Stomach (tissue), 9 donors: Measurements from ENCODE around the gene GRAMD1A. TPM values are rescaled to one million over a fixed set of nuclear protein-coding genes. Genes with fewer than 3 reads are reported as not detected.
"Not testable (repeated sequence)": the region's sequence is repeated elsewhere in the genome, so short reads cannot be mapped to it uniquely, and the experiment has no call there.

Experiments used
- DNase-seq, 2 donors: peaks; one replicate each; pipeline versions ENCODE4 v3.0.0 to v3.0.0-alpha.2; 2013 to 2019
- H3K27ac ChIP-seq, 5 donors: fragments of 200-600 bp in 4 of 5; sonication (generic) in 4 of 5; one replicate each; pipeline ENCODE4 v1.5.1; 2013 to 2019; ENCODE audit warnings: mild to moderate bottlenecking in 1 of 5, moderate library complexity in 1 of 5
- H3K27me3 ChIP-seq, 3 donors: fragments of 200-600 bp; sonication (generic); one replicate each; pipeline ENCODE4 v1.5.1; 2017 to 2019; ENCODE audit warnings: mixed run types in 1 of 3
- H3K36me3 ChIP-seq, 4 donors: fragments of 200-600 bp; sonication (generic); 1 replicate in 3 of 4; 2 replicates in 1 of 4; pipeline ENCODE4 v1.5.1; 2016 to 2019
- H3K4me1 ChIP-seq, 4 donors: fragments of 200-600 bp; sonication (generic); one replicate each; pipeline ENCODE4 v1.5.1; 2016 to 2019
- H3K4me3 ChIP-seq, 4 donors: fragments of 200-600 bp; sonication (generic) in 3 of 4; one replicate each; pipeline ENCODE4 v1.5.1; 2016 to 2019; ENCODE audit warnings: mild to moderate bottlenecking in 1 of 4
- H3K9me3 ChIP-seq, 4 donors: fragments of 200-600 bp; sonication (generic); one replicate each; pipeline ENCODE4 v1.5.1; 2016 to 2019
- CTCF ChIP-seq, 7 experiments: fragments of 450-650 bp in 4 of 7; fragments of 200-600 bp in 3 of 7; sonication (generic) in 3 of 7; IDR thresholded peaks; one replicate each; pipeline ENCODE4 v1.5.1; 2016 to 2019; ENCODE audit warnings: antibody characterized with exemption in 7 of 7, control low read depth in 2 of 7, mild to moderate bottlenecking in 1 of 7
- EP300 ChIP-seq: sonication (generic); formaldehyde crosslinking; IDR thresholded peaks from one replicate; pipeline ENCODE4 v1.6.1; 2017; ENCODE audit warnings: antibody characterized with exemption
- POLR2A ChIP-seq, 4 donors: fragments of 450-650 bp; IDR thresholded peaks; one replicate each; pipeline ENCODE4 v1.6.1; 2016; ENCODE audit warnings: antibody characterized with exemption in 4 of 4, control low read depth in 2 of 4, mild to moderate bottlenecking in 1 of 4, moderate library complexity in 1 of 4
- POLR2AphosphoS5 ChIP-seq, 3 donors: sonication (generic); formaldehyde crosslinking; IDR thresholded peaks; one replicate each; pipeline ENCODE4 v1.6.1; 2016; ENCODE audit warnings: antibody characterized with exemption in 3 of 3
- WGBS, 5 donors: extraction: QIAGEN DNeasy Blood & Tissue Kit in 3 of 5; methylation state at CpG; one replicate each; pipeline versions ENCODE4 v1.1.5 to v1.1.7; 2013 to 2018; 5-methylcytosine and 5-hydroxymethylcytosine counted together
- intact Hi-C: fragments of 100-400 bp; cut with DNase I; formaldehyde crosslinking; loops from one replicate; pipeline ENCODE4 v1.15.1; 2023; ENCODE audit warnings: low total_unique reads
- polyA plus RNA-seq, 3 donors: library from polyadenylated mRNA; stranded (reverse); fragments of 200-250 nt; gene quantifications; one replicate each; pipeline ENCODE4 v1.2.3, GENCODE V29; 2013
- total RNA-seq, 5 donors: library from RNA; depleted of rRNA; stranded (reverse); fragments of >200 nt; gene quantifications; one replicate each; pipeline versions ENCODE4 v1.1.0 to v1.2.3, GENCODE V29; 2014 to 2016
- donor health status: healthy with polysubstance abuse.
- donor health status: Bipolar disorder and iron deficiency.
- donor health status: healthy.

Gene GRAMD1A
- total and polyA plus RNA-seq, 8 donors = 29.8 to 74.1 (median 45.1) TPM

DNA sequence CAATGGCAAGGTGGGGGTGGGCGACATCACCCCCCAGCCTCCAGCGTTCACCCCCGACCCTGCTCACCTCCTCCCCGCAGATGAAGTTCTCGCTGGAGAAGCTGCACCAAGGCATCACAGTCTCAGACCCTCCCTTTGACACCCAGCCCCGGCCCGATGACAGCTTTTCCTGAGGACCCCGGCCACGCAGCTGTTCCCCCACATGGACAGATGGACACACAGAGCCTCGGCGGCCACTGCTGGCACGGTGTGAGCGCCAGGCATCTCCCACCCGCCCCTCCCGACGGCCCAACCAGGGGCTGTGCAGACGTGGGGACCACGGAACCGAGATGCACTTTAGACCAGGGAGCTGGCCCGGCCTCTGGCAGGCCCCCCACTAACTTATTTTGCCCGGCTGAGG, 25.8 kb downstream of the GRAMD1A start:
- Histone ChIP-seq H3K36me3 (peaks cover 43 to 75% (median 72%) of the 10 kb centered on the region in 4 donors), H3K9me3 (no peaks in the 10 kb centered on the region), H3K27me3 (peaks cover 0 to 13% (median 0%) of the 10 kb centered on the region in 3 donors), H3K4me3 (no peak overlapping the region), H3K27ac (no peak overlapping the region), H3K4me1 (peaks cover 6 to 14% (median 10%) of the 10 kb centered on the region in 4 donors)
- 89 to 95% (median 91%) methylated on average over 19 to 21 of the region's 21 CpGs for WGBS, 5 donors
- no peak for DNase-seq
- intact Hi-C loops = no loop called here
- TF ChIP-seq POLR2AphosphoS5 (IDR thresholded peaks at IDR 0.05) (no peak), POLR2A (IDR thresholded peaks at IDR 0.05) (no peak), EP300 (no peak), CTCF (IDR thresholded peaks at IDR 0.05) (no peak)

DNA sequence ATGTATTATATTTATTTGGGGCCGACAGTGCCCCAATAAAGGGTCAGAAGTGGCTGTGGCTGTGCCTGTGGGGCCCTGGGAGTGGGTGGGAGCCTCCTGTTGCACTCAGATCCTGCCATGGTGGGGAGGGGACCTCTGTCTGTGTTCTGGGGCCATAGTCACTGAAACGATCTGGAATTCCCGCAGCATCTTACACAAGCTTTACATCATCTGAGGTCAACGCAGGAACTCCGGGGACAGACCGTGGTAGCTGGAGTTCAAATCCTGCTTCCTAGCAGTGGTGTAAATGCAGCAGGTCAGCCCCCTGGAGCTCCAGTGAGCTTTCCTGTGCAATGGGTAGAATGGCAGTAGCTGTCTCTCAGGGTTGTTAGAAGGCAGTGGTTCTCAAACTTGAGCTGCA, 26.3 kb downstream of the GRAMD1A start:
- Histone ChIP-seq H3K27ac (no peak overlapping the region), H3K4me3 (no peak overlapping the region), H3K9me3 (no peaks in the 10 kb centered on the region), H3K36me3 (peaks cover 38 to 70% (median 68%) of the 10 kb centered on the region in 4 donors), H3K4me1 (peaks cover 11 to 18% (median 14%) of the 10 kb centered on the region in 4 donors), H3K27me3 (peaks cover 0 to 17% (median 0%) of the 10 kb centered on the region in 3 donors)
- TF ChIP-seq EP300 (no peak), POLR2AphosphoS5 (IDR thresholded peaks at IDR 0.05) (no peak), POLR2A (IDR thresholded peaks at IDR 0.05) (no peak), CTCF (IDR thresholded peaks at IDR 0.05) (no peak)
- intact Hi-C loops = no loop called here
- no peak for DNase-seq
- 64 to 90% (median 81%) methylated on average over 6 of the region's 6 CpGs for WGBS, 5 donors

DNA sequence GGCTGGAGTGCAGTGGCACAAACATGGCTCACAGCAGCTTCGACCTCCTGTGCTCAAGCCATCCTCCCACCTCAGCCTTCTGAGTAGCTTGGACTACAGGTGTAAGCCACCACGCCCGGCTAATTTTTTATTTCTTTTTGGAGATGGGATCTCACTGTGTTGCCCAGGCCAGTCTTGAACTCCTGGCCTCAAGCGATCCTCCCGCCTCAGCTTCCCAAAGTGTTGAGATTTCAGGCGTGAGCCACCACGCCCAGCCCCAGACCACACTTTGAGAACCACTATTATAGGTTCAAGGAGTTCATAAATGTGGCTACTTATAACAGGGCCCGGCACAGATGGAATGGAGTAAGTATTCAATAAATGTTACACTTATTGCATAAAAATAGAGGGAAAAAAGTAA, 26.9 kb downstream of the GRAMD1A start:
- peaks cover 32 to 64% (median 62%) of the 10 kb centered on the region in 4 donors for H3K36me3 ChIP-seq

GRCh38 chr19:35027851-35028599, 27.9 kb downstream of the GRAMD1A start:
- H3K9me3 ChIP-seq = no peaks in the 10 kb centered on the region
- peaks cover 0 to 27% (median 0%) of the 10 kb centered on the region in 3 donors for H3K27me3 ChIP-seq
- TF ChIP-seq POLR2AphosphoS5 (IDR thresholded peaks at IDR 0.05) (no peak), EP300 (no peak), CTCF (IDR thresholded peaks at IDR 0.05) (no peak), POLR2A (IDR thresholded peaks at IDR 0.05) (no peak)
- no peak overlapping the region for H3K4me3 ChIP-seq
- 73 to 82% (median 79%) methylated on average over 7 of the region's 7 CpGs for WGBS, 5 donors
- no peak for DNase-seq
- no peak overlapping the region for H3K27ac ChIP-seq
- H3K4me1 ChIP-seq = peaks cover 12 to 29% (median 15%) of the 10 kb centered on the region in 4 donors
- intact Hi-C loops = no loop called here
- peaks cover 22 to 54% (median 52%) of the 10 kb centered on the region in 4 donors for H3K36me3 ChIP-seq

More for the DNA sequence above, 26.9 kb downstream of the GRAMD1A start:
- Histone ChIP-seq H3K27me3 (peaks cover 0 to 23% (median 0%) of the 10 kb centered on the region in 3 donors), H3K4me1 (peaks cover 12 to 24% (median 15%) of the 10 kb centered on the region in 4 donors), H3K9me3 (no peaks in the 10 kb centered on the region), H3K27ac (no peak overlapping the region), H3K4me3 (no peak overlapping the region)
- WGBS, 5 donors = 87 to 92% (median 90%) methylated on average over 8 of the region's 8 CpGs
- no peak for DNase-seq
- TF ChIP-seq POLR2A (IDR thresholded peaks at IDR 0.05) (no peak), EP300 (no peak), CTCF (IDR thresholded peaks at IDR 0.05) (no peak), POLR2AphosphoS5 (IDR thresholded peaks at IDR 0.05) (no peak)
- intact Hi-C loops = no loop called here

DNA sequence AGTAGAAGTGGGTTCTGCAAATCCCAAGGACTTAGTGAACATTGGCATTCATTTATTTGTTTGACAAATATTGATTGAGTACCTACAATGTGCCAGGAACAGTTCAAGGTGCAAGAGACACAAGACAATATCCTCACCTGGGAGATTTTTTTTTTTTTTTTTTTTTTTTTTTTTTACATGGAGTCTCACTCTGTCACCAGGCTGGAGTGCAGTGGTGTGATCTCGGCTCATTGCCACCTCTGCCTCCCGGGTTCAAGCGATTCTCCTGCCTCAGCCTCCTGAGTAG, 28.4 kb downstream of the GRAMD1A start:
- DNase-seq, H3K9me3 ChIP-seq, H3K27ac ChIP-seq, H3K4me3 ChIP-seq, intact Hi-C loops: not testable (repeated sequence)
- Histone ChIP-seq H3K4me1 (peaks cover 12 to 29% (median 15%) of the 10 kb centered on the region in 4 donors), H3K27me3 (peaks cover 0 to 27% (median 0%) of the 10 kb centered on the region in 3 donors), H3K36me3 (peaks cover 17 to 49% (median 47%) of the 10 kb centered on the region in 4 donors)
- 81 to 92% (median 89%) methylated on average over 3 of the region's 3 CpGs for WGBS, 5 donors

DNA sequence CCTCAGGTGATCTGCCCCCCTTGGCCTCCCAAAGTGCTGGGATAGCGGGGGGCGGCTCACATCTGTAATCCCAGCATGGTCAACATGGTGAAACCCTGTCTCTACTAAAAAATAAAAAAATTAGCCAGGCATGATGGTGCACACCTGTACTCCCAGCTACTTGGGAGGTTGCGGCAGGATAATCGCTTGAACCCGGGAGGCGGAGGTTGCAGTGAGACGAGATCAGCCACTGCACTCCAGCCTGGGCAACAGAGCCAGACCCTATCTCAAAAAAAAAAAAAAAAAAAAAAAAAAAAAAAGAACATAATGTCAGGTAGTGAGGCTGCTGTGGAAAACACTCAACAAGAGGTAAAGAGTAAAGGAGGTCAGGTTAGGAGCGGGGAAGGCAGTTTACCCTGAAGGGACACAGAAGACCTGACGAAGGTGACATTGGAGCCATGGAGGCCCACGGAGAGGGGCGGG, 29.2 kb downstream of the GRAMD1A start:
- WGBS, 5 donors = 65 to 73% (median 68%) methylated on average over 11 of the region's 11 CpGs
- H3K9me3 ChIP-seq, DNase-seq, H3K27ac ChIP-seq, H3K4me3 ChIP-seq, intact Hi-C loops: not testable (repeated sequence)
- Histone ChIP-seq H3K27me3 (peaks cover 0 to 27% (median 0%) of the 10 kb centered on the region in 3 donors), H3K4me1 (peaks cover 12 to 29% (median 15%) of the 10 kb centered on the region in 4 donors), H3K36me3 (peaks cover 10 to 49% (median 43%) of the 10 kb centered on the region in 4 donors)
